SK-N-SH (cell line): Measurements from ENCODE around the gene C19orf12.

Experiments
- CTCF ChIP-seq: fragments of 200-600 bp; sonication (generic); IDR thresholded peaks from 2 replicates; pipeline ENCODE4 v1.6.1; 2017; ENCODE audit warnings: antibody characterized with exemption, mild to moderate bottlenecking, moderate library complexity
- FOXM1 ChIP-seq: IDR thresholded peaks from 2 replicates; pipeline ENCODE4 v1.4.0; 2012; ENCODE audit warnings: low read depth, mild to moderate bottlenecking
- TEAD4 ChIP-seq: IDR thresholded peaks from 2 replicates; pipeline ENCODE4 v1.4.0; 2012; ENCODE audit warnings: mild to moderate bottlenecking, borderline replicate concordance; ENCODE audit not compliant: insufficient read depth

- TF ChIP-seq FOXM1 (no peak), CTCF (no peak), TEAD4 (no peak)
These were observed 36.5 kb downstream of the C19orf12 start for GRCh38 chr19:29678484-29679106.
